GM12873 (cell line): Measurements from ENCODE around the gene PRKD3.

Experiments used
- CTCF ChIP-seq: IDR thresholded peaks from 2 replicates; pipeline ENCODE4 v1.5.1; 2012; ENCODE audit warnings: low read depth, mild to moderate bottlenecking, moderate library complexity, low read length, control low read depth; ENCODE audit not compliant: insufficient read depth; ENCODE audit errors: missing control alignments

Gene PRKD3

DNA sequence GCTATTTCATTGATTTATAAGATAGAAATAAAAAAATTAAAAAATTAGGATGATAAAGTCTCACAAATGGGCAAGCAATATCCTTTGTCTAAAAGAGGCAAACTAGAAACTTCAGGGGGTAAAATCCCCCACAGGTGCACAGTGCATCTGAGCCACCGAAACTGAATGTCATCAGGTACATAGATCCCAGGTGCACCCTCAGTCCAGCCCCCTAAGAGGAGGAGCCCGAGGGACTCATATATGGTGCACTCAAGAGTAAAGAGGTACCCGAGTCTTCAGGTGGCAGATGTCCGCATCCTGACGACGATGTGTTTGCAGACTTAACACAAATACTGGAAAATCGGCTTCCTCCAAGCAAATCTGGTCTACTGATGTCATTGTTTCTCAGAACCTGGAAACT, 31.1 kb upstream of the PRKD3 start:
- TF ChIP-seq CTCF = no peak

- no peak for TF ChIP-seq CTCF
These were observed 29.9 kb upstream of the PRKD3 start for GRCh38 chr2:37354531-37354930.

DNA sequence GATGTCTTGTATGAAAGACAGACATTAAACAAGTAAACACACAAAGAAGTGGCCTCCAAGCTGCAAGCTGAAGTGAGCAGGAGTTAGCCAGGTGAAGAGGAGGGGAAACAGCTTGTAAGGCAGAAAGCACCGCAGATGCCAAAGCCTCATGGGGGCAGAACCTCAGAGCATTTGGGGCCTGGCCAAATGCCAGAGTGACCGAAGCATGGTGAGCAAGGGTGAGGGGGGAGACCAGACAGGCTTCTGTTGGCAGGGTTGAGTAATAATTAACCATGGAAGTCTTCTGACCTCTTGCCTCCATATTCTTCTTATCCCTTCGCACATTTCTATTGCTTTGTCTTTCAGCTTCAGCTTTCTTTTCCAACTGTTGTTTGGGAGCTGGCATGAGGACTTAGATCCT, 25.4 kb upstream of the PRKD3 start:
- no peak for TF ChIP-seq CTCF

GRCh38 chr2:37349231-37349860, 24.7 kb upstream of the PRKD3 start:
- TF ChIP-seq CTCF = no peak

GRCh38 chr2:37348155-37348554, 23.5 kb upstream of the PRKD3 start:
- TF ChIP-seq CTCF = no peak

DNA sequence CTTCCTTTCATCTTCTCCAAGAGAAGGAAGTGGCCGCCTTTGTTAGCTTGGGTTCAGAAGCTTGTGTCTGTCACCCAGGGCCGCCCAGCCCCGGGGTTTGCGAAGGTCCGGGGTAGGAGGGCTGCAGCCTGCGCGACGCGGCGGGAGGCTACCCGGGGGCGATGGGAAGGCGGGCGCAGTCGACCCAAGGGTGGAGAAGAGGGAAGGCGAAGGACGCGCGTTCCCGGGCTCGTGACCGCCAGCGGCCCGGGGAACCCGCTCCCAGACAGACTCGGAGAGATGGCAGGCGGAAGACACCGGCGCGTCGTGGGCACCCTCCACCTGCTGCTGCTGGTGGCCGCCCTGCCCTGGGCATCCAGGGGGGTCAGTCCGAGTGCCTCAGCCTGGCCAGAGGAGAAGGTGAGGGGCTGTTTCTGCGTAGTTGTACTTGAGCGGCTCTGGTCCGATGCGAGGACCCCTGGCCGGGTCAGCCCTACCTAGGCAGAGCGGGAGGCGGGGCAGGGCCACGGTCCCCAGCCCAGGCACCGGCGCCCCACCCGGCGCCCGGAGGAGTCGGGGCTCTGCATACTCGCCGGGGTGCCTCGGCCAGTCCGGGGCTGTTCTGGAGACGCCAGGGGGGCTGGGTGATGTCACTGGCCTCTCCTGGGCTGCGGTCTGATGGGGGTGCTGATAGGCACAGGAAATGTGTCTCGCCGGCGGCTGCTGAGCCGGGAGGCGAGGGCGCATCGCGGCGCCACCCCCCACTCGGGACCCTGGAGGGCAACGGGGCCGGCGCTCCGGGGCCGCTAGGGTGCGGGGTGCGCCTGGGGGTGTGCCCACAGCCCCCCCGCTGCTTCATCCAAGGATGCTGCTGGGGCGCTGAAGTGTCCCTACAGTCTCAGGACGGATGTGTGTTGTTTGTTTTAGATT, 20.1 kb upstream of the PRKD3 start, which contains the start of gene QPCT:
Gene QPCT, plus strand, starts transcription at position 178 of the 909 bp plus-strand sequence. Its CDS starts 102 bp downstream, at position 280.
- TF ChIP-seq CTCF = no peak

DNA sequence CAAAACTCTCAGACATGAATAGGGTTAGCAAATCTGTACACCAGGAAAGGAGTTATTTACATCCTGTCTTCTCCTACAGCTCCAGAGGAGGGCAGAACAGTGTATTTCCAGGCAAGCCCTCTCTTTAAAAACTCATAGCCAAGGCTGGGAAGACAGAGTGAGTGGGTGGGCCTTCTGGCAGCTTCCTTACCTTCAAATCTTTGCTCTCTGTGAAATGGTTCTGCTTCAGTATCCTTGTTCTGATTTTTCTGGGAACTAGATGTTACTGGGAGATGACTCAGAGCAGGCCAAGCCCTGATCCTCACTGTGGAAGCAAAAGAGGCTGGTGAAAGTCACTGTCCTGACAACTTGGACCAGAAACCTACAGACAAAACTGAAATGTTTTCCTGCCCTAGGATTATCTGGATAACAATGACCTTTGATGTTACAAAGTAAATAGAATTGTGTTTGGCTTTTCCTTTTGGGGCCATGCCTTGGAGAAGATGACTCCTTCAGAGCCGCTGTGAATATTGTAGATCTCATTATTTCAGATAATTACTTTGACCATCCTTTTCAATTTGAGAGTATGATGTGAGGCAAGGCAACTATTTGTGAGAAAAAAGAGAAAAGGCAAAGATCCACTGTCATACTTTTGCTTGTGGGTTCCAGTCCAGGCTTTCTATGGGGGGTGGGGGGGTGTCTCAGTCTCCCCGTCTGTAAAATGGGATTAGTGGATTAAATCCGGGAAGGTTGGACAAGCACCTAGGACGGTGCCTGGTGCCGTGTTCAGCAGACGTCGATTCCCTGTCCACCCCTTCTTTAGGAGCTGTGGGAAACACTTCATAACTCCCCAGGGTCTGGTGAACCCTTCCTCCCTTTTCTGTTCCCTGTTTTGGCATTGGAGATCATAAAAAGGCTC, 19.2 kb upstream of the PRKD3 start:
- TF ChIP-seq CTCF = no peak
